HL-60/S4 (cell line): Measurements from ENCODE around the gene RMP24.

Experiments
- in situ Hi-C: fragments of 300-500 bp; cut with MboI; formaldehyde crosslinking; loops from 2 replicates; pipeline ENCODE4 v1.14.3; 2022; ENCODE audit warnings: low sequenced_read_pairs

RMP24 gene

GRCh38 chr18:35972197-35973000 lies at the start of gene RMP24:
TSS of gene RMP24 (plus strand) at chr18:35972679.
- in situ Hi-C loops = loop anchor here (25.0 kb wide), 1 partner anchor 585 kb away; the partner anchor contains the start of gene ZNF396

- in situ Hi-C loops = no loop called here
Measured at GRCh38 chr18:35923939-35924684, 48.4 kb upstream of the RMP24 start.

GRCh38 chr18:35926884-35927283 lies 45.6 kb upstream of the RMP24 start:
- in situ Hi-C loops = no loop called here

- in situ Hi-C loops = no loop called here
Measured at GRCh38 chr18:35927430-35927829, 45.0 kb upstream of the RMP24 start.

- in situ Hi-C loops = no loop called here
Measured at GRCh38 chr18:35933982-35934381, 38.5 kb upstream of the RMP24 start.

GRCh38 chr18:35934891-35935290 lies 37.6 kb upstream of the RMP24 start:
- in situ Hi-C loops = no loop called here

- in situ Hi-C loops = no loop called here
Measured at GRCh38 chr18:35935805-35936204, 36.7 kb upstream of the RMP24 start.

GRCh38 chr18:35936951-35937350 lies 35.5 kb upstream of the RMP24 start:
- in situ Hi-C loops = no loop called here

GRCh38 chr18:35938158-35938557 lies 34.3 kb upstream of the RMP24 start:
- in situ Hi-C loops = no loop called here

GRCh38 chr18:35938562-35938961 lies 33.9 kb upstream of the RMP24 start:
- in situ Hi-C loops = no loop called here

GRCh38 chr18:35939138-35939537 lies 33.3 kb upstream of the RMP24 start:
- in situ Hi-C loops = no loop called here

- in situ Hi-C loops = no loop called here
Measured at GRCh38 chr18:35941299-35941698, 31.2 kb upstream of the RMP24 start.

- in situ Hi-C loops = no loop called here
Measured at GRCh38 chr18:35942133-35942532, 30.3 kb upstream of the RMP24 start.

GRCh38 chr18:35942661-35943060 lies 29.8 kb upstream of the RMP24 start:
- in situ Hi-C loops = no loop called here

- in situ Hi-C loops = loop anchor here (5.0 kb wide), 1 partner anchor 191 kb away; no protein-coding TSS in a partner anchor
Measured at GRCh38 chr18:35948080-35948479, 24.4 kb upstream of the RMP24 start.

- in situ Hi-C loops = loop anchor here (5.0 kb wide), 1 partner anchor 192 kb away; no protein-coding TSS in a partner anchor
Measured at GRCh38 chr18:35949090-35949489, 23.4 kb upstream of the RMP24 start.

GRCh38 chr18:35949903-35950627 lies 22.4 kb upstream of the RMP24 start:
- in situ Hi-C loops = loop anchor here (5.0 to 25.0 kb wide), 2 partner anchors 193 to 563 kb away; partner anchors contain the start of gene ZNF396

- in situ Hi-C loops = loop anchor here (25.0 kb wide), 1 partner anchor 563 kb away; the partner anchor contains the start of gene ZNF396
Measured at GRCh38 chr18:35950628-35950982, 21.9 kb upstream of the RMP24 start.

- in situ Hi-C loops = loop anchor here (25.0 kb wide), 1 partner anchor 566 kb away; the partner anchor contains the start of gene ZNF396
Measured at GRCh38 chr18:35953688-35954087, 18.8 kb upstream of the RMP24 start.

- in situ Hi-C loops = loop anchor here (25.0 kb wide), 1 partner anchor 569 kb away; the partner anchor contains the start of gene ZNF396
Measured at GRCh38 chr18:35956226-35956625, 16.3 kb upstream of the RMP24 start.

GRCh38 chr18:35962320-35962719 lies 10.2 kb upstream of the RMP24 start:
- in situ Hi-C loops = loop anchor here (25.0 kb wide), 1 partner anchor 575 kb away; the partner anchor contains the start of gene ZNF396
